ENCODE measurements around the gene MGAT4B. TPM values are rescaled to one million over a fixed set of nuclear protein-coding genes. Genes with fewer than 3 reads are reported as not detected.

The MGAT4B gene
- total and polyA plus RNA-seq, 2 of the 13 experiments (the other 11 are each of a cell fraction or from before 2014, with no cell fraction given), result 93.5 to 130 TPM

- TF ChIP-seq XRCC5 (optimal IDR thresholded peaks at IDR 0.05; ENCODE audit: low read length) (peak; percentile 41), MED8 (CRISPR knock-in tag; IDR thresholded peaks at IDR 0.05; ENCODE audit: insufficient replicate concordance) (no peak), BRF2 (CRISPR knock-in tag; IDR thresholded peaks at IDR 0.05) (no peak), SIN3B (IDR thresholded peaks at IDR 0.05; ENCODE audit: low read length) (no peak), WIZ (CRISPR knock-in tag; IDR thresholded peaks at IDR 0.05) (no peak), FIP1L1 (IDR thresholded peaks at IDR 0.05; ENCODE audit: borderline replicate concordance, insufficient read depth, low read depth, low read length) (no peak), YEATS2 (CRISPR knock-in tag; IDR thresholded peaks at IDR 0.05; ENCODE audit: borderline replicate concordance) (no peak), CBX5 (CRISPR knock-in tag; IDR thresholded peaks at IDR 0.05; ENCODE audit: borderline replicate concordance) (no peak), SMC3 (IDR thresholded peaks at IDR 0.05; ENCODE audit: low read length) (peak; percentile 78), GRHL1 (CRISPR knock-in tag; conservative IDR thresholded peaks at IDR 0.05) (no peak), ZFP1 (CRISPR knock-in tag; IDR thresholded peaks at IDR 0.05) (no peak), HDAC1 (CRISPR knock-in tag; IDR thresholded peaks at IDR 0.05) (0 out of 2 replicates have a peak, but pooled peaks have one; percentile 23), HNF4G (IDR thresholded peaks at IDR 0.05; ENCODE audit: borderline replicate concordance, low read depth, low read length) (no peak), HNF4G (CRISPR knock-in tag; IDR thresholded peaks at IDR 0.05; ENCODE audit: borderline replicate concordance, low read depth) (no peak), ERF (CRISPR knock-in tag; IDR thresholded peaks at IDR 0.05) (no peak), ELF4 (CRISPR knock-in tag; IDR thresholded peaks at IDR 0.05; ENCODE audit: borderline replicate concordance) (no peak), MYPOP (CRISPR knock-in tag; IDR thresholded peaks at IDR 0.05) (no peak), U2AF2 (IDR thresholded peaks at IDR 0.05; ENCODE audit: low read depth, low read length) (no peak), ZFAT (CRISPR knock-in tag; conservative IDR thresholded peaks at IDR 0.05) (no peak)
- TF ChIP-seq, protein P1, sequence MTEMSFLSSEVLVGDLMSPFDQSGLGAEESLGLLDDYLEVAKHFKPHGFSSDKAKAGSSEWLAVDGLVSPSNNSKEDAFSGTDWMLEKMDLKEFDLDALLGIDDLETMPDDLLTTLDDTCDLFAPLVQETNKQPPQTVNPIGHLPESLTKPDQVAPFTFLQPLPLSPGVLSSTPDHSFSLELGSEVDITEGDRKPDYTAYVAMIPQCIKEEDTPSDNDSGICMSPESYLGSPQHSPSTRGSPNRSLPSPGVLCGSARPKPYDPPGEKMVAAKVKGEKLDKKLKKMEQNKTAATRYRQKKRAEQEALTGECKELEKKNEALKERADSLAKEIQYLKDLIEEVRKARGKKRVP (CRISPR knock-in tag; IDR thresholded peaks at IDR 0.05), result no peak
- TF ChIP-seq, protein P2, sequence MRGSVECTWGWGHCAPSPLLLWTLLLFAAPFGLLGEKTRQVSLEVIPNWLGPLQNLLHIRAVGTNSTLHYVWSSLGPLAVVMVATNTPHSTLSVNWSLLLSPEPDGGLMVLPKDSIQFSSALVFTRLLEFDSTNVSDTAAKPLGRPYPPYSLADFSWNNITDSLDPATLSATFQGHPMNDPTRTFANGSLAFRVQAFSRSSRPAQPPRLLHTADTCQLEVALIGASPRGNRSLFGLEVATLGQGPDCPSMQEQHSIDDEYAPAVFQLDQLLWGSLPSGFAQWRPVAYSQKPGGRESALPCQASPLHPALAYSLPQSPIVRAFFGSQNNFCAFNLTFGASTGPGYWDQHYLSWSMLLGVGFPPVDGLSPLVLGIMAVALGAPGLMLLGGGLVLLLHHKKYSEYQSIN (CRISPR knock-in tag; IDR thresholded peaks at IDR 0.05; ENCODE audit: borderline replicate concordance), result no peak
- TF ChIP-seq, protein P3, sequence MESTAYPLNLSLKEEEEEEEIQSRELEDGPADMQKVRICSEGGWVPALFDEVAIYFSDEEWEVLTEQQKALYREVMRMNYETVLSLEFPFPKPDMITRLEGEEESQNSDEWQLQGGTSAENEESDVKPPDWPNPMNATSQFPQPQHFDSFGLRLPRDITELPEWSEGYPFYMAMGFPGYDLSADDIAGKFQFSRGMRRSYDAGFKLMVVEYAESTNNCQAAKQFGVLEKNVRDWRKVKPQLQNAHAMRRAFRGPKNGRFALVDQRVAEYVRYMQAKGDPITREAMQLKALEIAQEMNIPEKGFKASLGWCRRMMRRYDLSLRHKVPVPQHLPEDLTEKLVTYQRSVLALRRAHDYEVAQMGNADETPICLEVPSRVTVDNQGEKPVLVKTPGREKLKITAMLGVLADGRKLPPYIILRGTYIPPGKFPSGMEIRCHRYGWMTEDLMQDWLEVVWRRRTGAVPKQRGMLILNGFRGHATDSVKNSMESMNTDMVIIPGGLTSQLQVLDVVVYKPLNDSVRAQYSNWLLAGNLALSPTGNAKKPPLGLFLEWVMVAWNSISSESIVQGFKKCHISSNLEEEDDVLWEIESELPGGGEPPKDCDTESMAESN (CRISPR knock-in tag; conservative IDR thresholded peaks at IDR 0.05), result no peak
These were observed 43.3 kb downstream of the MGAT4B start (continued) for GRCh38 chr5:179763215-179763945.

Data from HepG2 (cell line).